Measurements from ENCODE around the gene RBFOX2. TPM values are rescaled to one million over a fixed set of nuclear protein-coding genes. Genes with fewer than 3 reads are reported as not detected.

RBFOX2 gene
- total and polyA plus RNA-seq, 8 donors: 12.9 to 33.7 (median 16.7) TPM

GRCh38 chr22:35973388-35973787 lies 55.2 kb downstream of the RBFOX2 start:
- ATAC-seq: peak; percentile 77 to 83 (median 78)
- no peak for TF ChIP-seq CTCF (IDR thresholded peaks at IDR 0.05)
- peak overlapping the region; percentile 24 to 92 (median 65) for H3K27ac ChIP-seq
- H3K4me3 ChIP-seq: peak overlapping the region in 2 of 4 donors; percentile 5 to 6
- H3K36me3 ChIP-seq: no peaks in the 10 kb centered on the region
- DNase-seq: peak in 2 of 6 donors; percentile 44
- H3K27me3 ChIP-seq: no peaks in the 10 kb centered on the region
- H3K9me3 ChIP-seq: no peaks in the 10 kb centered on the region
- intact Hi-C loops (cut with DNase I): no loop called here
- 36 to 44% methylated on average over 1 of the region's 1 CpG for WGBS, 2 donors
- peaks cover 27 to 53% (median 28%) of the 10 kb centered on the region in 3 donors for H3K4me1 ChIP-seq
- FAIRE-seq: no peak

GRCh38 chr22:35972559-35972958 lies 56.1 kb downstream of the RBFOX2 start:
- no peaks in the 10 kb centered on the region for H3K27me3 ChIP-seq
- H3K4me3 ChIP-seq: no peak overlapping the region
- no peaks in the 10 kb centered on the region for H3K36me3 ChIP-seq
- TF ChIP-seq CTCF (IDR thresholded peaks at IDR 0.05): no peak
- H3K9me3 ChIP-seq: no peaks in the 10 kb centered on the region
- FAIRE-seq: no peak
- H3K4me1 ChIP-seq: peaks cover 27 to 60% (median 28%) of the 10 kb centered on the region in 3 donors
- ATAC-seq: peak in 2 of 4 donors; percentile 3 to 4
- H3K27ac ChIP-seq: peak overlapping the region; percentile 24 to 92 (median 65)
- intact Hi-C loops (cut with DNase I): no loop called here
- no peak for DNase-seq
- 41 to 61% methylated on average over 1 of the region's 1 CpG for WGBS, 2 donors

DNA sequence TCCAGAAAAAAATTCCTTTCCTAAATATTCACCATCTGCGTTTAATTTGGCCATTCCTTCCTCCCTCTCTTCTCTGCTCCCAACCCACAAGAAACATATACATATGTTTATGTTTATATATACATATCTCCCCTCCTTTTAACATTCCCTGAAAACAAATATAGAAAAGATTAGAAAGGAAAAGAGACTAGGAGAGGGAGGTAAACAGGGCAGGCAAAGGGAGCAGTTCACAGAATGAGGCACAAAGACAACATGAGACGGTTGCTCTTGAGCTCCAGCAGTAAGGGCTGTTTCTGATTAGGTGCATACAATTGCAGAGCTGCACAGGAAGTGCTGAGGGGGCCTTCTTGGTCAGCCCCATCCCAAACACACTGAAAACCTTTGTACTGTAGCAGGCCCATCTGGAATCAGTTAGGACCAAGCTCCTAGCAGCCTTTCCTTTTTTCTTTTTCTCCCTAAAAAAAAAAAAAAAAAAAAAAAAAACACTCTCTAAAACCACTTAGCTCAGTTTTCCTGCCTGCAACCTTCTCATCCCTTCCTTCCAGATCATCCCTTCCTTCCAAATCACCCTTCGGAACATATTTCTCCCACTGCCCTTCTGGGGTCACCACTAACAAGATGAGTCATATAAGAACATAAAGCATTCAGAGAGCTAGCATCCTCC lies 57.0 kb downstream of the RBFOX2 start:
- H3K27ac ChIP-seq: peak overlapping the region in 2 of 4 donors; percentile 90 to 92
- no peak for FAIRE-seq
- H3K36me3 ChIP-seq: no peaks in the 10 kb centered on the region
- peak in 2 of 4 donors; percentile 7 to 10 for ATAC-seq
- 41 to 49% methylated on average over 3 of the region's 3 CpGs for WGBS, 2 donors
- TF ChIP-seq CTCF (IDR thresholded peaks at IDR 0.05): no peak
- H3K27me3 ChIP-seq: no peaks in the 10 kb centered on the region
- H3K4me3 ChIP-seq: no peak overlapping the region
- peaks cover 27 to 63% (median 28%) of the 10 kb centered on the region in 3 donors for H3K4me1 ChIP-seq
- intact Hi-C loops (cut with DNase I): no loop called here
- DNase-seq: no peak
- no peaks in the 10 kb centered on the region for H3K9me3 ChIP-seq

DNA sequence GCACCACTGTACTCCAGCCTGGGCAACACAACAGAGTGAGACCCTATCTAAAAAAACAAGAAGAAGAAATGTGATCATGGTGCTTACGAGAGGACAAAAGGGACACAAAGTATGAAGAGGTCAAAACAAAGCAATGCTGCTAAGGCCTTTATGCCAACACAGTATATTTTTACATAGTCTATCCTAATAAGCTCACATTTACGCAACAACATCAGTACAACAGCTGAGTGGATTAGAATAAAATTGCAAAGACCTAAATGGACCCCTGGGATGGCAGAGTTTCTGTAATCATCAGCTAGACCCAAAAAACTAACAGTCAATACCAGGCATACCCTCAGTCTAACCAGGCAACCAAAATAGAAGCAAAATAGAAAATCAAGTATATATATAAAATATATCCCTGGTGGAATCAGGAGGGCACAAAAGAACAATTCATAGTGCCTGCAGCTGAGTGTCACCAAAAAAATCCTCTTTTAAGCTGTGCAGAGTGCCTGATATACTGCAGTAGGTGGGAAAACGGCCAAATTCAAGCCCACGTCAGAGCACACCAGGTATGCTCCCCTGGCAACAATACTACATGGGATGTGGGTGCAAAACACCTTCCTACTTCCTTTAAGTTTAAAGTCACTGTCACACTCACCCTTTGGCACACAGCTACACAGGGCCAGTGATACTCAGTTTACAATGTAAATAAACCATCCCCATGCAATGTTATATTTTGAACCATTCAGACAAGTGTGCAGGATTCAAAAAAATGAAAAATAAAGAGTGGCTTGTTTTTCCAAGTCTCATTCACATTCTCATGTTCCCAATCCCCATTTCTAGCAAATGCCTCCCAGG lies 57.8 kb downstream of the RBFOX2 start:
- peak in 1 of 4 donors; percentile 5 for ATAC-seq
- Histone ChIP-seq H3K36me3 (no peaks in the 10 kb centered on the region), H3K4me3 (no peak overlapping the region), H3K9me3 (no peaks in the 10 kb centered on the region), H3K27ac (peak overlapping the region in 2 of 4 donors; percentile 90 to 92), H3K27me3 (no peaks in the 10 kb centered on the region), H3K4me1 (peaks cover 27 to 63% (median 28%) of the 10 kb centered on the region in 3 donors)
- intact Hi-C loops (cut with DNase I): no loop called here
- 58 to 61% methylated on average over 4 of the region's 4 CpGs for WGBS, 2 donors
- DNase-seq: no peak
- no peak for TF ChIP-seq CTCF (IDR thresholded peaks at IDR 0.05)
- no peak for FAIRE-seq

All from pancreas (tissue), 10 donors.